MM.1S (cell line): ENCODE data around the gene NPW.

Experiments used
- DNase-seq: peaks from one replicate; pipeline ENCODE4 v3.0.0-alpha.2; 2015
- H2AFZ ChIP-seq: fragments of 300-600 bp; sonication (generic); 2 replicates; pipeline ENCODE4 v1.6.0; 2016; ENCODE audit warnings: antibody characterized with exemption, low read length
- H3F3A ChIP-seq: fragments of 300-600 bp; sonication (generic); 2 replicates; pipeline ENCODE4 v1.6.1; 2016; ENCODE audit warnings: mild to moderate bottlenecking, antibody characterized with exemption, low read length, moderate library complexity, mixed read lengths; ENCODE audit not compliant: insufficient read depth
- H3K27ac ChIP-seq: fragments of 300-600 bp; sonication (generic); 2 replicates; pipeline ENCODE4 v1.5.1; 2016; ENCODE audit warnings: mild to moderate bottlenecking, low read length
- H3K27me3 ChIP-seq: fragments of 300-600 bp; sonication (generic); replicated peaks from 2 replicates; pipeline ENCODE4 v1.6.0; 2016; ENCODE audit warnings: low read length; ENCODE audit not compliant: insufficient read depth
- H3K36me3 ChIP-seq: fragments of 300-600 bp; sonication (generic); replicated peaks from 2 replicates; pipeline ENCODE4 v1.6.1; 2016; ENCODE audit warnings: mild to moderate bottlenecking, low read length, mixed read lengths; ENCODE audit not compliant: insufficient read depth
- H3K4me1 ChIP-seq: fragments of 300-600 bp; sonication (generic); 2 replicates; pipeline ENCODE4 v1.6.1; 2016; ENCODE audit warnings: low read length, mixed read lengths
- H3K4me2 ChIP-seq: fragments of 300-600 bp; sonication (generic); 2 replicates; pipeline ENCODE4 v1.6.0; 2016; ENCODE audit warnings: low read depth, low read length
- H3K4me3 ChIP-seq: fragments of 300-600 bp; sonication (generic); 2 replicates; pipeline ENCODE4 v1.5.1; 2016; ENCODE audit warnings: low read length, mixed read lengths
- H3K79me2 ChIP-seq: fragments of 300-600 bp; sonication (generic); 2 replicates; pipeline ENCODE4 v1.6.1; 2016; ENCODE audit warnings: mixed run types, low read length, mixed read lengths
- H3K9ac ChIP-seq: fragments of 300-600 bp; sonication (generic); 2 replicates; pipeline ENCODE4 v1.6.1; 2016; ENCODE audit warnings: low read length, mixed read lengths
- H3K9me2 ChIP-seq: fragments of 300-600 bp; sonication (generic); replicated peaks from 2 replicates; pipeline ENCODE4 v1.6.1; 2016; ENCODE audit warnings: mild to moderate bottlenecking, low read length, mixed read lengths; ENCODE audit not compliant: insufficient read depth
- H3K9me3 ChIP-seq: fragments of 300-600 bp; sonication (generic); replicated peaks from 2 replicates; pipeline ENCODE4 v1.6.1; 2016; ENCODE audit warnings: mild to moderate bottlenecking, low read length, mixed read lengths; ENCODE audit not compliant: insufficient read depth
- H4K20me1 ChIP-seq: fragments of 300-600 bp; sonication (generic); 2 replicates; pipeline ENCODE4 v1.6.1; 2016; ENCODE audit warnings: mild to moderate bottlenecking, low read length, moderate library complexity, mixed read lengths; ENCODE audit not compliant: insufficient read depth
- CTCF ChIP-seq: fragments of 300-600 bp; sonication (generic); IDR thresholded peaks from 2 replicates; pipeline ENCODE4 v1.5.1; 2016; ENCODE audit warnings: antibody characterized with exemption, low read length, mixed read lengths
- EZH2 ChIP-seq: fragments of 300-600 bp; sonication (generic); optimal IDR thresholded peaks from 2 replicates; pipeline ENCODE3; 2017; ENCODE audit warnings: low read depth, mild to moderate bottlenecking, antibody characterized with exemption, low read length, mixed read lengths
- EZH2phosphoT487 ChIP-seq: fragments of 300-600 bp; sonication (generic); IDR thresholded peaks from 2 replicates; pipeline ENCODE4 v1.6.1; 2018; ENCODE audit warnings: antibody characterized with exemption, low read length

NPW gene

GRCh38 chr16:2037647-2038381 is 18.2 kb downstream of the NPW start:
- H4K20me1 ChIP-seq: no peaks in the 10 kb centered on the region

GRCh38 chr16:2038382-2039231 is 19.0 kb downstream of the NPW start:
- no peak for TF ChIP-seq EZH2
- H3K4me1 ChIP-seq: no peaks in the 10 kb centered on the region
- no peak overlapping the region for H3K9ac ChIP-seq
- no peaks in the 10 kb centered on the region for H3K9me3 ChIP-seq
- H3K79me2 ChIP-seq: no peaks in the 10 kb centered on the region
- no peaks in the 10 kb centered on the region for H3F3A ChIP-seq
- H4K20me1 ChIP-seq: no peaks in the 10 kb centered on the region
- H3K27me3 ChIP-seq: peaks cover 26% of the 10 kb centered on the region
- H3K27ac ChIP-seq: no peak overlapping the region
- no peak overlapping the region for H3K4me2 ChIP-seq
- H3K9me2 ChIP-seq: no peaks in the 10 kb centered on the region
- no peak for DNase-seq
- H2AFZ ChIP-seq: no peak overlapping the region
- H3K36me3 ChIP-seq: no peaks in the 10 kb centered on the region
- no peak overlapping the region for H3K4me3 ChIP-seq

More at GRCh38 chr16:2037647-2038381, 18.2 kb downstream of the NPW start:
- Histone ChIP-seq H3K4me2 (no peak overlapping the region), H2AFZ (no peak overlapping the region), H3K27me3 (peaks cover 26% of the 10 kb centered on the region), H3K9me3 (no peaks in the 10 kb centered on the region), H3K4me1 (no peaks in the 10 kb centered on the region), H3K79me2 (no peaks in the 10 kb centered on the region), H3K9ac (no peak overlapping the region), H3K9me2 (no peaks in the 10 kb centered on the region), H3F3A (no peaks in the 10 kb centered on the region), H3K36me3 (no peaks in the 10 kb centered on the region), H3K4me3 (no peak overlapping the region), H3K27ac (no peak overlapping the region)
- TF ChIP-seq CTCF (no peak), EZH2 (no peak), EZH2phosphoT487 (no peak)
- no peak for DNase-seq

- Histone ChIP-seq H3K27me3 (peaks cover 21% of the 10 kb centered on the region), H3F3A (no peaks in the 10 kb centered on the region), H3K27ac (no peak overlapping the region), H3K36me3 (no peaks in the 10 kb centered on the region), H3K9me3 (no peaks in the 10 kb centered on the region), H4K20me1 (no peaks in the 10 kb centered on the region), H3K4me3 (no peak overlapping the region), H3K4me1 (no peaks in the 10 kb centered on the region), H3K4me2 (no peak overlapping the region), H2AFZ (no peak overlapping the region), H3K9me2 (no peaks in the 10 kb centered on the region), H3K79me2 (no peaks in the 10 kb centered on the region), H3K9ac (no peak overlapping the region)
- DNase-seq: no peak
- TF ChIP-seq CTCF (no peak), EZH2phosphoT487 (no peak), EZH2 (no peak)
Observed at GRCh38 chr16:2039274-2040031, 19.9 kb downstream of the NPW start.
